HFFc6 (cell line): Measurements from ENCODE around the gene BRAF. TPM values are rescaled to one million over a fixed set of nuclear protein-coding genes. Genes with fewer than 3 reads are reported as not detected.
"Not testable (repeated sequence)": the region's sequence is repeated elsewhere in the genome, so short reads cannot be mapped to it uniquely, and the experiment has no call there.

Experiments used
- DNase-seq: peaks from one replicate; pipeline ENCODE4 v3.0.0-alpha.2; 2018
- H3K27ac Mint-ChIP-seq: 2 replicates; pipeline ENCODE4 v1.8.0; 2020; ENCODE audit warnings: mild to moderate bottlenecking, mixed read lengths
- H3K27me3 Mint-ChIP-seq: 2 replicates; pipeline ENCODE4 v1.8.0; 2021; ENCODE audit warnings: mild to moderate bottlenecking, moderate library complexity, mixed read lengths; ENCODE audit not compliant: insufficient read depth
- H3K36me3 Mint-ChIP-seq: 2 replicates; pipeline ENCODE4 v1.8.0; 2021; ENCODE audit warnings: low read depth, mixed read lengths
- H3K4me1 Mint-ChIP-seq: 2 replicates; pipeline ENCODE4 v1.8.0; 2020; ENCODE audit warnings: low read depth, mixed read lengths
- H3K4me3 Mint-ChIP-seq: 2 replicates; pipeline ENCODE4 v1.8.0; 2020; ENCODE audit warnings: mild to moderate bottlenecking, moderate library complexity, mixed read lengths
- H3K9me3 Mint-ChIP-seq: 2 replicates; pipeline ENCODE4 v1.8.0; 2020; ENCODE audit warnings: mild to moderate bottlenecking, mixed read lengths
- CTCF ChIP-seq: fragments of 200-600 bp; sonication (generic); IDR thresholded peaks from 2 replicates; pipeline ENCODE4 v1.5.0; 2021; ENCODE audit warnings: antibody characterized with exemption, mild to moderate bottlenecking
- total RNA-seq, 6 experiments: library from RNA; stranded (reverse); fragmentation: NEBNext Ultra II Directional; extraction: Animal tissue kit (Norgen Biotek cat#: 25700); gene quantifications; 2 replicates in 1 of 6; 3 replicates in 5 of 6; pipeline ENCODE4 v1.2.3, GENCODE V29; 2021

The BRAF gene
- total RNA-seq, 6 experiments from 2014 or later: 20.3 to 24.2 (median 22.8) TPM

GRCh38 chr7:140915935-140916555, 8.7 kb downstream of the BRAF start:
- Mint-ChIP-seq H3K36me3 (no peaks in the 10 kb centered on the region), H3K27me3 (peaks cover 2% of the 10 kb centered on the region), H3K4me3 (no peak overlapping the region), H3K27ac (no peak overlapping the region), H3K4me1 (peaks cover 34% of the 10 kb centered on the region), H3K9me3 (no peaks in the 10 kb centered on the region)
- DNase-seq: no peak
- no peak for TF ChIP-seq CTCF

GRCh38 chr7:140914083-140914482, 10.6 kb downstream of the BRAF start:
- no peak overlapping the region for H3K4me3 Mint-ChIP-seq
- H3K9me3 Mint-ChIP-seq: no peaks in the 10 kb centered on the region
- no peaks in the 10 kb centered on the region for H3K36me3 Mint-ChIP-seq
- no peak for TF ChIP-seq CTCF
- DNase-seq: no peak
- peaks cover 2% of the 10 kb centered on the region for H3K27me3 Mint-ChIP-seq
- H3K27ac Mint-ChIP-seq: no peak overlapping the region
- H3K4me1 Mint-ChIP-seq: peaks cover 29% of the 10 kb centered on the region

- H3K9me3 Mint-ChIP-seq, DNase-seq, H3K36me3 Mint-ChIP-seq, H3K4me3 Mint-ChIP-seq, H3K27ac Mint-ChIP-seq, H3K27me3 Mint-ChIP-seq: not testable (repeated sequence)
- H3K4me1 Mint-ChIP-seq: peaks cover 29% of the 10 kb centered on the region
Observed at GRCh38 chr7:140913596-140913928, 11.2 kb downstream of the BRAF start.

- peaks cover 2% of the 10 kb centered on the region for H3K27me3 Mint-ChIP-seq
- H3K4me3 Mint-ChIP-seq: no peak overlapping the region
- peaks cover 3% of the 10 kb centered on the region; the same call in 1 of the 2 replicates for H3K36me3 Mint-ChIP-seq
- DNase-seq: no peak
- H3K4me1 Mint-ChIP-seq: peaks cover 29% of the 10 kb centered on the region
- H3K9me3 Mint-ChIP-seq: no peaks in the 10 kb centered on the region
- TF ChIP-seq CTCF: no peak
- no peak overlapping the region for H3K27ac Mint-ChIP-seq
Observed at GRCh38 chr7:140911746-140912145, 13.0 kb downstream of the BRAF start.

- DNase-seq: no peak
- Mint-ChIP-seq H3K9me3 (no peaks in the 10 kb centered on the region), H3K27ac (no peak overlapping the region), H3K36me3 (peaks cover 7% of the 10 kb centered on the region; the same call in 1 of the 2 replicates), H3K4me1 (peaks cover 29% of the 10 kb centered on the region), H3K27me3 (peaks cover 2% of the 10 kb centered on the region), H3K4me3 (no peak overlapping the region)
- TF ChIP-seq CTCF: no peak
Observed at GRCh38 chr7:140909476-140910161, 15.1 kb downstream of the BRAF start.

- peaks cover 2% of the 10 kb centered on the region for H3K27me3 Mint-ChIP-seq
Observed at GRCh38 chr7:140908361-140908760, 16.4 kb downstream of the BRAF start.

More at GRCh38 chr7:140908361-140908760, 16.4 kb downstream of the BRAF start:
- TF ChIP-seq CTCF: no peak
- peaks cover 17% of the 10 kb centered on the region for H3K36me3 Mint-ChIP-seq
- no peak overlapping the region for H3K4me3 Mint-ChIP-seq
- no peak for DNase-seq
- H3K27ac Mint-ChIP-seq: no peak overlapping the region
- H3K9me3 Mint-ChIP-seq: no peaks in the 10 kb centered on the region
- peaks cover 29% of the 10 kb centered on the region for H3K4me1 Mint-ChIP-seq
